HEK293T (cell line): ENCODE results near the gene DHDH.

Experiments used
- CTCF ChIA-PET: fragments of 350-600 bp; formaldehyde crosslinking; extraction: SDS; loops from one replicate; lab custom pipeline; 2021; ENCODE audit warnings: antibody characterized with exemption, inconsistent platforms; lab: Yijun Ruan, JAX
- POLR2A ChIA-PET: fragments of 350-600 bp; formaldehyde crosslinking; extraction: SDS; loops from one replicate; lab custom pipeline; 2020; ENCODE audit warnings: antibody characterized with exemption, inconsistent platforms; lab: Yijun Ruan, JAX
- DNase-seq: peaks from one replicate; pipeline ENCODE4 v3.0.0; 2012; ENCODE audit warnings: mixed read lengths; ENCODE audit errors: extremely low spot score
- ARNT ChIP-seq: fragments of 450-650 bp; IDR thresholded peaks from 2 replicates; pipeline ENCODE4 v1.6.1; 2017; ENCODE audit warnings: mild to moderate bottlenecking
- BHLHE40 ChIP-seq: fragments of 450-650 bp; IDR thresholded peaks from 2 replicates; pipeline ENCODE4 v1.6.1; 2016; ENCODE audit warnings: mild to moderate bottlenecking, moderate library complexity, borderline replicate concordance
- CTBP1 ChIP-seq: fragments of 450-650 bp; IDR thresholded peaks from 2 replicates; pipeline ENCODE4 v1.6.1; 2016; ENCODE audit warnings: borderline replicate concordance
- ELF4 ChIP-seq: fragments of 450-650 bp; IDR thresholded peaks from 2 replicates; pipeline ENCODE4 v1.6.1; 2017; ENCODE audit warnings: antibody characterized with exemption
- FOXM1 ChIP-seq: fragments of 450-650 bp; IDR thresholded peaks from 2 replicates; pipeline ENCODE4 v1.6.1; 2017; ENCODE audit warnings: mild to moderate bottlenecking, borderline replicate concordance
- HDGF ChIP-seq: fragments of 450-650 bp; IDR thresholded peaks from 2 replicates; pipeline ENCODE4 v1.6.1; 2017; ENCODE audit warnings: antibody characterized with exemption, borderline replicate concordance
- L3MBTL2 ChIP-seq: fragments of 450-650 bp; conservative IDR thresholded peaks from 2 replicates; pipeline ENCODE4 v1.6.1; 2016; ENCODE audit warnings: mild to moderate bottlenecking
- NFRKB ChIP-seq: fragments of 450-650 bp; IDR thresholded peaks from 2 replicates; pipeline ENCODE4 v1.6.1; 2016; ENCODE audit warnings: mild to moderate bottlenecking, moderate library complexity
- PKNOX1 ChIP-seq: fragments of 450-650 bp; IDR thresholded peaks from 2 replicates; pipeline ENCODE4 v1.6.1; 2016
- SUZ12 ChIP-seq: fragments of 450-650 bp; IDR thresholded peaks from 2 replicates; pipeline ENCODE4 v1.6.1; 2016; ENCODE audit warnings: mild to moderate bottlenecking
- TARDBP ChIP-seq: fragments of 450-650 bp; IDR thresholded peaks from 2 replicates; pipeline ENCODE4 v1.6.1; 2016

Gene DHDH

GRCh38 chr19:48994035-48994386, 60.5 kb downstream of the DHDH start:
- CTCF ChIA-PET = interaction anchor here (0.6 to 3.5 kb wide), 11 partner anchors 11 to 247 kb away, joined by 3 to 26 read pairs (median 5); partner anchors contain the start of gene IZUMO1
- DNase-seq = no peak

More at GRCh38 chr19:48994035-48994386, 60.5 kb downstream of the DHDH start:
- no peak for TF ChIP-seq HDGF
- TF ChIP-seq SUZ12 = no peak
- no peak for TF ChIP-seq NFRKB
- no peak for TF ChIP-seq FOXM1
- TF ChIP-seq L3MBTL2 = no peak
- TF ChIP-seq ELF4 = no peak
- no peak for TF ChIP-seq ARNT
- no peak for TF ChIP-seq TARDBP
- TF ChIP-seq PKNOX1 = no peak
- no peak for TF ChIP-seq BHLHE40
- TF ChIP-seq CTBP1 = no peak
- POLR2A ChIA-PET = interaction anchor here (1.2 to 2.3 kb wide), 13 partner anchors 10 to 184 kb away, joined by 3 to 12 read pairs (median 6); partner anchors contain the start of genes BAX, BCAT2 and PPP1R15A
